CD4-positive, alpha-beta T cell treated with Interferon gamma for 1 hour (primary cell): ENCODE measurements around the gene ZNF555.
"Not testable (repeated sequence)": the region's sequence is repeated elsewhere in the genome, so short reads cannot be mapped to it uniquely, and the experiment has no call there.

ENCODE experiments used
- DNase-seq: peaks from one replicate; pipeline ENCODE4 v3.0.0-alpha.2; 2020

Gene ZNF555

GRCh38 chr19:2807379-2808128, 33.7 kb upstream of the ZNF555 start:
- DNase-seq: no peak

- no peak for DNase-seq
These were observed 32.9 kb upstream of the ZNF555 start for GRCh38 chr19:2808129-2808941.

GRCh38 chr19:2809387-2810140, 31.7 kb upstream of the ZNF555 start:
- DNase-seq: no peak

DNA sequence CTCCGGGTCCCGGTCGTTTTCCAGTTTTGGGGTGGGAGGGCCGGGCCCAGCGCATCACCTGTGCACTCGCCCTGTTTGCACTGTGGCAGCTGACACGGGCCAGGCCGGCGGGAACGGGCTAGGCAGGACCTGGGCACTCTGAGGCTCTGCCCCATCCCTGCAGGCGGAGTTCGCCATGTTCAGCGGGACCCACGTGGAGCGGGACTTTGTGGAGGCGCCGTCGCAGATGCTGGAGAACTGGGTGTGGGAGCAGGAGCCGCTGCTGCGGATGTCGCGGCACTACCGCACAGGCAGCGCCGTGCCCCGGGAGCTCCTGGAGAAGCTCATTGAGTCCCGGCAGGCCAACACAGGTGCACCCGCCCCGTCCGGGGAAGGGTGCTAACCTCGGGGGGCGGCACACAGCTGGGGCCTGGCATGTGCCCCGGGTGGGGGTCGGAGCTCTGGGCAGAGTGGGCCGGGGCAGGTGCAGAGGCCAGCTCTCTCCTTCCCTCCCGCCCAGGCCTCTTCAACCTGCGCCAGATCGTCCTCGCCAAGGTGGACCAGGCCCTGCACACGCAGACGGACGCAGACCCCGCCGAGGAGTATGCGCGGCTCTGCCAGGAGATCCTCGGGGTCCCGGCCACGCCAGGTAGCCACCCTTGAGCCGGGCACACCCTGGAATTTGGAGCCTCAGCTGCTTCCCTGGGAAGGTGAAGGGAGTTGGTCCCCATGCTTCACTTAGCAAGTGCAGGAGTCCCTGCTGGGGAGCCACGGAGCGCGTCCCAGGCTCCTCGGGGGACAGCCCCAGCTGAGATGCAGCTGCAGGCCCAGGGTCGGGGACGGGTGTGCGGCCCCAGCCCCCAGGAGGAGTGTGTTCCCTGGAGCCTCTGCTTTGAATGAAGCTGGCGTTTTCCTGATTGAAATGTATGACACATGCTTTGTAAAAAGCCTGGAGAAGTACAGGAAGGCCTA, 30.9 kb upstream of the ZNF555 start:
- no peak for DNase-seq

DNA sequence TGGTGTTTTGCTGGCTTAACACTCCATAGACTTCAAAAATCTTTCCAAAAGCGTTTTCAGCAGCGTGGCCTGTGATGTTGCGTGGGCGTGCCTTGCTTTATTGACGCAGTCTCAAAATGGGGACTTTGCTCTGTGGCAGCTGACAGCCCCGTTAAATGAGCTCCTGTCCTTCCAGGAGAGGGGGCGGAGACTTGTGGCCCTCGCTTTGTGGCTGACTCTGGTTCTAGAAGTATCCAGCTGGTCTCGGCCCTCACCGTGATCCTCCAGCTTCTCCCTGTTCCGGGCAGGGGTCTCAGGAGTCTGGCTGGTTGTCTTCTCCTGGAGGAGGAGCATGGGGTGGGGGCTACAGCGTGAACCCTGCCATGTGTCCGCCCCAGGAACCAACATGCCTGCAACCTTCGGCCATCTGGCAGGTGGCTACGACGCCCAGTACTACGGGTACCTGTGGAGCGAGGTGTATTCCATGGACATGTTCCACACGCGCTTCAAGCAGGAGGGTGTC, 30.0 kb upstream of the ZNF555 start:
- DNase-seq: no peak

DNA sequence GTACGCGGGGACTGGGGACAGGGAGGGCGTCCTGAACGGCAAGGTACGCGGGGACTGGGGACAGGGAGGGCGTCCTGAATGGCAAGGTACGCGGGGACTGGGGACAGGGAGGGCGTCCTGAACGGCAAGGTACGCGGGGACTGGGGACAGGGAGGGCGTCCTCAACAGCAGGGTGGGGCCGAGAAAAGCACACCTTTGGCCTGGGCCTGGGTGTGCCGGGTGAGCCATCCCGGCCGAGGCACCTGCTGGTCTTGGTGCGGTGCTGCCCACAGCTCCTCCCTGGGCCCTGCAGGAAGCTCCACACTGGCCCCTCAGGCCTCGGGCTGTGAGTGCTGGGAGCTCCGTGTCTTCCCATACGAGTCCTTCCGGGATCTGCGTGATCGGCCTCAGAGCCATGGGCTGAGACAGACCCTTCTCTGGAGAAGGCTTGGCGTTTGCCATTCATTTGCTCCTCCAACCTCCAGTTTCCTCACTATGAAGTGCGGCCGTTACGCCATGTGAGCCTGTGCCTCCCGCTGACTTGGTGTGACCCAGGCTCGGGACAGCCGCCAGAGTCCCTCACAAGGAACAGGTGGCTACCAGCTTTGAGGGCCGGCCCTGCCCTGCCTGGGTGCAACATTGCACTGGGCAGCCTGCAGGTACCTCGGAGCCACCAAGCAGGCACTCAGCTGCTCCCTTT, 29.4 kb upstream of the ZNF555 start:
- no peak for DNase-seq

- DNase-seq: no peak
These were observed 28.7 kb upstream of the ZNF555 start for GRCh38 chr19:2812414-2813234.

DNA sequence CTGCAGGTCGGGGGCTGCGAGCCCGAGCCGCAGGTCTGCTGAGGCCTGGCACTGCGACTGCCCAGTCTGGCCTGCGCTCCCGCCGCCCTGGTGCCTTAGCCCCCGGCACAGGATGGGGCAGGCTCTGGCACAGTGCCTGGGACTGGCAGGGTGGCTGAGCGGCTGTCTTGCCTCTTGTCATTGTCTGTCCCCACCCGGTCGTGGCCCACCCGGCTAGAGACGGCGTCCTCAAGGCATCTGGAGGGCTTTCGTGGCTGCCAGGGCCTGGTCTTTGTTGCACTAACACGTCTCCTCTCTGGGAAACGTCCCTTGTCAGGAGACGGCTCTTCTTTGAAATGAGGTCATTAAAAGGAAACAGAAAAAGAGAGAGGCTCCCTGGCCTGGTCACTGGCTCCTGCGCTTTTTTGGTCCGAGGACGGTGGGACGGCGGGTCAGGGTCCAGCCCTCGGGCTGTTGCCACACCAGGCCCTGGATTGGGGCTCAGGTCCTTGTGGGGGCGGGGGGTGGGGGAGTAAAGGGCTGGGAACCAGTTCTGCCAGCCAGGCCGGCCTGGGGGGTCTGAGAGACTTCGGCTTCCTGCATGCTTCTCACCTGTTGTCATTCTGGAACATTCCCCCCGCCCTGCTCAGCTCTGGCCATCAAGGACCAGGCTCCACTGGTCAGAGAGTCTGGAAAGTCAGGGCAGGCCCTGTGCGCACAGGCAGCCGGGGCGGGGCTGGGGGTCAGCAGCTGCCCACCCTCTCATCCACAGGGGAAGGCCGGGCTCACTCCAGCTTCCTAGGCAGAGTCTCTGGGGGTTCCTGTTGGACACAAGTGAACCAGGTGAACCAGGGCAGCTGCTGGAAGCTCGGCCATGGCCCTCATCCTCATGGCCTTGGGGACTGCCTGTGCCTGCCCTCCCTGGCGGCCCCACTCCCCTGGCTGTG, 27.8 kb upstream of the ZNF555 start:
- no peak for DNase-seq

GRCh38 chr19:2814426-2814825, 26.8 kb upstream of the ZNF555 start:
- no peak for DNase-seq

DNA sequence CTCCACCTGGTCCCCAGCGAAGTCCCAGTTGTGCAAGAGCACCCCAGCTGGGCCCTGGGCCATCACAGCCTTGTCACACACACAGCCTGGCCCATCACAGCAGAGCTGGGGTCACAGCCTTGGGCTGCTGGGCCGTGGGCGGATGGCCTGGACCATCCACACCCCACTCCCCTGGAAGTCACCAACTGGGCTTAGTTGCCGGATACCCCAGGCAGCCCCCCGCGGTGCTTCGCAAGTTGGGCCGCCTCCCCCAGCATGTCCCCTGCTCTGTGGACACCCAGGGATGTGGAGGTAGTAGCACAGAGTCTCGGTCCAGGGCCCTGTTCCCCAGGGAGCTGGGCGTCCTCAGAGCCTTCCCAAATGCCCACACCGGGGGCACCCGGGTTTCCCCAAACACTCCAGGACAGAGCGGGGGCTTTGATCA, 26.1 kb upstream of the ZNF555 start:
- DNase-seq: no peak

DNA sequence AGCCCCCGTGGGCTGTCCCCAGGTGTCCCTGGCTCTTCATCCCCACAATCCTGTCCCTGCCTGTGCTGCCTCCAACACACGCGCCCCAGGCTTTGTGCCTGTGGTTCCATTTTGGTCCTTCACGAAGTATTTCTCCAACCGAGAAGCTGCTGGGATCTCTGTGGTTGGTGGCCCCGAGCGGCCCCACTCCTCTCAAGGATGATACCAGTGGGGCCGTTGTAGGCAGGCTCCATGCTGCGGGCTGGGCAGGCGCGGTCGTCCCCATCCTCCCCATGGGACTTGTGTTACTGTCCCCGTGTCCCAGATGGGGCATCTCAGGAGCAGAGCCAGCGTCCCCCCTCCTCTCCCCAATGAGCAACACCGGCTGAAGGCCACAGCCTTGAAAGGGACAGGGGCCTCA, 25.4 kb upstream of the ZNF555 start:
- no peak for DNase-seq

DNA sequence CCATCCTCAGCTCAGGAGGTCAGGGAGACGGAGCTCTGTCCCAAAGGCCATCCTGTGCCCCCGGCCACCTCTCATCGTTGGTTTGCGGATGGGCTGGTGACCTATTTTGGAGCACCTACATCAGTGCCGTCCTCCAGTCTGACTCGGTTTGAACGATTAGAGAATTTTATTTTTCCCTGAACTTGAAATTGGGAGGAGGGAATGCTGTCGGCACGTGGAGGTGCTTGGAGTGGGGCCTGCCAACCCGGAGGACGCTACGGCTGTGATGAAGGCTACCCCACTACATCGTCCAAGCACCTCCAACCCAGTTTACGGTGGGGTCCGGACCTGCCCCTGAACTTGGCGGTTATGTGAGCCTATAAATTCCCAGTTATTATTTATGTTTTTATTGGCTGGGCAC, 24.6 kb upstream of the ZNF555 start:
- no peak for DNase-seq

DNA sequence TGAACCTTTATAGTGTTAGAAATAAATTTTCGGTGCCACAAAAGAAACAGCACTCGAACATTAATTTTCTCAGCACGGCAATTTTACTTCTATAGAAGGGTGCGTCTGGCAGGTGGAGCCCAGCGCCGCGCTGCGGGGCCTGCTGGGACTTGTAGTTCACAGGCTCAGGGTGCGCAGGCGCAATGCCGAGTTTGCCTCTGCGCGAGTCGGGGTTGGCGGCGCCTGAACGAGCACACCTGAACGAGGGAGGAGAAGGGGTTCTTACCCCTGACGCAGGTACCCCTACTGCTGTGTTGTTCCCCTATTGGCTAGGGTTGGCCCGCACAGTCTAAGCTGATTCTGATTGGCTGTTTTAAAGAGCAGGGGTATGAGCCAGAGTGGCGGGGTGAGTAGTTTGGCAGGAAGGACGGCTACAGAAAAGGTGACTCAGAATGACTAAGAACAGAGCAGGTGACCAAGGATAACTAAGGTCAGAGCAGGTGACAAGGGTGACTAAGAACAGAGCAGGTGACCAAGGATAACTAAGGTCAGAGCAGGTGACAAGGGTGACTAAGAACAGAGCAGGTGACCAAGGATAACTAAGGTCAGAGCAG, 23.9 kb upstream of the ZNF555 start:
- DNase-seq: not testable (repeated sequence)

- DNase-seq: peak; percentile 96
These were observed 21.6 kb upstream of the ZNF555 start, which contains the start of gene ZNF554 for GRCh38 chr19:2819540-2820111. Gene ZNF554 (plus strand): TSS chr19:2819868. CDS start chr19:2820072, 204 bp downstream.

DNA sequence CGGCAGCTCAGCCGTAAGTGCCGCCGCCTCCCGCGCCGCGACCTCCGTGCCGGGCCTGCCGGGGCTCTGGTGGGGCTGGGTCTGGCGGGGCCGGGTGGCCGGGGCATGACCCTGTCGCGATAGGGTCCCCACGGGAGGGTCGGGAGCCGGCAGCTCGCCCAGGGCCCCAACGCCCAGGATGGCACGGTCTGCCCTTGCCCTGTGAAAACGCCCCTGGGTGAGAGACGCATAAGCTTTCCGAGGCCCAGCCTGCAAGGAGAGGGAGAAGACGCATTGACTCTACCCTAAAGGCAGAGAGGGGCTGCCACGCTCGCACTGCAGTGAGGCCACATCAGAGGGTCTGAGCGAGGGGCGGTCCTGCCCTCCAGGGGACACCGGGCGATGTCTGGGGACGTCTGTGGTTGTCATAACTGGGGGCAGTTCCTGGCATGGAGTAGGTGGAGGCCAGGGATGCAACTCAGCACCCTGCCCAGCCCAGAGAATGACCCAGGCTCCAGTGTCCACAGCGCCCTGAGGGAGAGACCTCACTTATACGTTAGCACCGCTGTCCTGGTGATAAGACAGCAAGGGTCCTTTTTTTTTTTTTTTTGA, 21.1 kb upstream of the ZNF555 start:
- no peak for DNase-seq

- DNase-seq: no peak
These were observed 18.4 kb upstream of the ZNF555 start for GRCh38 chr19:2822846-2823245.

DNA sequence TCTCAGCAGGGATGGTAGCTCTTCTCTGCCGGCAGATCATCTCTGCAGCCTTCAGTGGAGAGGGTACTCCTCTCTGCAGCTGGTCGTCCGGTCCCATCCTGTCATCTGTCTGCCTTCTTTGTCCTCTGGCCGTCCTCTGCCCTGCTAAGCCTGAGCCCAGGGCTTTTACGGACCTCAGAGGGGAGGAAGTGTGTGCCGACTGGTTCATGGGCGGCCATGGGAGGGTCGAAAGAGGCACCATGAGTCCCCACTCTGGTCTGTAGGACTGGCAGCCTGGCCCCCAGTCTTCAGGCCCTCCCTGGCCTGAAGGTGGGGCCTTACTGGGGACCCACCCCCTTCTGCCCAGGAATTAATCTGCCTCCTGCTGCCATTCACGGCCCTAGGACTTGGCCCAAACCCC, 17.6 kb upstream of the ZNF555 start:
- DNase-seq: no peak

DNA sequence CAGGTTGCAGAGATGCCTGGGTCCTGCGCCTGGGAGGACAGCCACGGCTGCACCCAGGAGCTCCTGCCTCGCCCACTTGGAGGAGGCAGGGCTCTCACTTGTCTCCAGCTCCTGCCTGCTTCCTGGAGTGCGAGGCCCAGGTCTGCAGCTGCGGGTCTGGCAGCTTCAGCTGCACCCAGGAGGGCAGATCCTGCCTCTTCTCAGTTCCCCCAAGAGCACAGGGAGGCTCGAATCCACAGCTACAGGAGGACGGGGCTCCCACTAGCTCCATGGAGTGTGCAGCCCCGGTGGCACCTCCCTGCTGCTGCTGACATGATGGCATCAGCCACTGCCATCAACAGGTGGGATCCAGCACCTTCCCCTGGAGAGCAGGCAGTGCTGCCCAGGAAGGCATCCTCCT, 17.1 kb upstream of the ZNF555 start:
- DNase-seq: no peak
